ENCODE results near the gene ATP1B4. TPM values are rescaled to one million over a fixed set of nuclear protein-coding genes. Genes with fewer than 3 reads are reported as not detected.

ATP1B4 gene
- total and polyA plus RNA-seq, 3 donors from 2014 or later = 0.08 to 0.42 TPM; not detected in 1

GRCh38 chrX:120367402-120368109 is 5.7 kb downstream of the ATP1B4 start:
- Histone ChIP-seq H3K27me3 (no peaks in the 10 kb centered on the region), H3K4me3 (no peak overlapping the region), H3K27ac (no peak overlapping the region), H3K4me1 (no peaks in the 10 kb centered on the region), H3K36me3 (ENCODE audit: low read depth, missing control alignments) (no peaks in the 10 kb centered on the region), H3K9me3 (no peaks in the 10 kb centered on the region)
- no peak for DNase-seq
- TF ChIP-seq POLR2A (IDR thresholded peaks at IDR 0.05) = no peak
- WGBS, 2 donors = 37 to 73% methylated on average over 2 to 3 of the region's 3 CpGs
- intact Hi-C loops (cut with DNase I; ENCODE audit: low total_unique reads) = no loop called here

- Histone ChIP-seq H3K36me3 (ENCODE audit: low read depth, missing control alignments) (no peaks in the 10 kb centered on the region), H3K4me1 (no peaks in the 10 kb centered on the region), H3K27ac (no peak overlapping the region), H3K9me3 (no peaks in the 10 kb centered on the region), H3K27me3 (no peaks in the 10 kb centered on the region), H3K4me3 (no peak overlapping the region)
- TF ChIP-seq CTCF (IDR thresholded peaks at IDR 0.05) (no peak), POLR2A (IDR thresholded peaks at IDR 0.05) (no peak)
- WGBS, 2 donors = 41% methylated on average over 6 of the region's 6 CpGs
- intact Hi-C loops (cut with DNase I; ENCODE audit: low total_unique reads) = no loop called here
- no peak for DNase-seq
Observed at GRCh38 chrX:120372667-120373370, 10.9 kb downstream of the ATP1B4 start.

- intact Hi-C loops (cut with DNase I; ENCODE audit: low total_unique reads) = no loop called here
- Histone ChIP-seq H3K27ac (no peak overlapping the region), H3K4me3 (no peak overlapping the region), H3K27me3 (no peaks in the 10 kb centered on the region), H3K36me3 (ENCODE audit: low read depth, missing control alignments) (no peaks in the 10 kb centered on the region), H3K9me3 (no peaks in the 10 kb centered on the region), H3K4me1 (no peaks in the 10 kb centered on the region)
- 68 to 70% methylated on average over 3 of the region's 3 CpGs for WGBS, 2 donors
- no peak for DNase-seq
- TF ChIP-seq POLR2A (IDR thresholded peaks at IDR 0.05) = no peak
- TF ChIP-seq CTCF (IDR thresholded peaks at IDR 0.05) = no peak
Observed at GRCh38 chrX:120377179-120377578, 15.3 kb downstream of the ATP1B4 start.

GRCh38 chrX:120377715-120378114 is 15.8 kb downstream of the ATP1B4 start:
- Histone ChIP-seq H3K4me3 (no peak overlapping the region), H3K27me3 (no peaks in the 10 kb centered on the region), H3K4me1 (no peaks in the 10 kb centered on the region), H3K9me3 (no peaks in the 10 kb centered on the region), H3K27ac (no peak overlapping the region), H3K36me3 (ENCODE audit: low read depth, missing control alignments) (no peaks in the 10 kb centered on the region)
- intact Hi-C loops (cut with DNase I; ENCODE audit: low total_unique reads) = no loop called here
- TF ChIP-seq POLR2A (IDR thresholded peaks at IDR 0.05) (no peak), CTCF (IDR thresholded peaks at IDR 0.05) (no peak)
- no peak for DNase-seq
- 79 to 86% methylated on average over 1 of the region's 1 CpG for WGBS, 2 donors

- H3K27ac ChIP-seq = no peak overlapping the region
- DNase-seq = no peak
- no peak for TF ChIP-seq CTCF (IDR thresholded peaks at IDR 0.05)
- TF ChIP-seq POLR2A (IDR thresholded peaks at IDR 0.05) = no peak
- no peaks in the 10 kb centered on the region for H3K27me3 ChIP-seq
- H3K9me3 ChIP-seq = no peaks in the 10 kb centered on the region
- WGBS, 2 donors = 84 to 98% methylated on average over 4 to 5 of the region's 5 CpGs
- H3K4me1 ChIP-seq = no peaks in the 10 kb centered on the region
- H3K4me3 ChIP-seq = no peak overlapping the region
- intact Hi-C loops (cut with DNase I; ENCODE audit: low total_unique reads) = no loop called here
- no peaks in the 10 kb centered on the region for H3K36me3 ChIP-seq (ENCODE audit: low read depth, missing control alignments)
Observed at GRCh38 chrX:120378570-120378969, 16.7 kb downstream of the ATP1B4 start.

All from testis (tissue), 3 donors.